Measurements from ENCODE around the gene CEP350. TPM values are rescaled to one million over a fixed set of nuclear protein-coding genes. Genes with fewer than 3 reads are reported as not detected.

The CEP350 gene
- total RNA-seq (2021; ENCODE audit: unreplicated experiment) (27.6 TPM), Bru-seq, nascent RNA (percentile 79 among the genes with signal in this experiment), BruChase-seq, experiment 1, labeled RNA remaining after a 6-hour chase (percentile 77 among the genes with signal in this experiment), BruChase-seq, experiment 2, labeled RNA remaining after a 2-hour chase (percentile 77 among the genes with signal in this experiment)
- polyA plus RNA-seq (2012): 8.1 and 8.4 TPM in 2 replicates
- long read RNA-seq, partial matches to known transcripts: 15 of 31 reads
- long read RNA-seq, other reads (novel, unspliced or antisense): 16 of 31 reads

GRCh38 chr1:179954493-179955286 is at the start of gene CEP350:
CEP350 (plus strand) TSS chr1:179954810; CDS start chr1:179986182, 31,372 bp downstream.
- DNase-seq (ENCODE audit: low read depth, low spot score) (peak; percentile 98), ATAC-seq (peak; percentile 98)
- H3K4me1 ChIP-seq (ENCODE audit: control insufficient read depth in 1 of 2, insufficient read depth in 2 of 2, low read length in 2 of 2): peaks cover 8 to 20% of the 10 kb centered on the region in 2 experiments; a peak in 3 of 4 replicates
- no TSS peak for BruUV-seq (replicated peaks)
- H3K27me3 ChIP-seq (ENCODE audit: insufficient read depth, low read length): no peaks in the 10 kb centered on the region
- no peaks in the 10 kb centered on the region; the same call in 1 of the 2 replicates for H4K20me1 ChIP-seq (ENCODE audit: insufficient read depth)
- H3K36me3 ChIP-seq (ENCODE audit: control insufficient read depth in 1 of 2, insufficient read depth in 2 of 2, low read length in 2 of 2): no peaks in the 10 kb centered on the region
- H3K27ac ChIP-seq (ENCODE audit: low read depth, low read length): peak within 1 kb of the TSS; percentile 79
- CTCF ChIA-PET: no interaction called here
- peak within 1 kb of the TSS; percentile 90 for H2AFZ ChIP-seq (ENCODE audit: low read depth, low read length, poor library complexity, severe bottlenecking)
- peak within 1 kb of the TSS; percentile 87 for H3K9ac ChIP-seq (ENCODE audit: low read length)
- H3K4me3 ChIP-seq (replicated peaks in 1 of 2; ENCODE audit: low read depth in 1 of 2, low read length in 2 of 2): peak within 1 kb of the TSS; percentile 53 to 89
- peak within 1 kb of the TSS; percentile 78 for H3K4me2 ChIP-seq (ENCODE audit: low read length)
- H3K9me2 ChIP-seq (ENCODE audit: insufficient read depth): no peaks in the 10 kb centered on the region
- POLR2A ChIA-PET: no interaction called here
- H3K79me2 ChIP-seq (ENCODE audit: insufficient read depth, low read length): peaks cover 45% of the 10 kb centered on the region
- no peaks in the 10 kb centered on the region for H3K9me3 ChIP-seq (ENCODE audit: control insufficient read depth in 1 of 2, insufficient read depth in 1 of 2, low read depth in 1 of 2, low read length in 2 of 2)
- intact Hi-C loops (cut with micrococcal nuclease): loop anchor here (2.0 to 10.0 kb wide), 3 partner anchors 72 to 250 kb away; partner anchors contain the start of gene TOR1AIP1
- RAD21 ChIA-PET (ENCODE audit: low non-redundant PET in 1 of 2, low total read pairs in 2 of 2, uncharacterized antibody in 2 of 2, unreplicated experiment in 2 of 2): no interaction called here
- peak; percentile 79; the same call in 1 of the 2 replicates for TF ChIP-seq SP1 (IDR thresholded peaks at IDR 0.05; ENCODE audit: low read depth)
- TF ChIP-seq YY1 (IDR thresholded peaks at IDR 0.05; ENCODE audit: extremely low read depth, insufficient replicate concordance, low read depth, low read length): peak; percentile 99
- peak; percentile 90 for TF ChIP-seq SIN3A (IDR thresholded peaks at IDR 0.05; ENCODE audit: low read depth)
- TF ChIP-seq RAD21 (IDR thresholded peaks at IDR 0.05; ENCODE audit: low read depth): no peak
- TF ChIP-seq POLR2AphosphoS5 (IDR thresholded peaks at IDR 0.05; ENCODE audit: low read depth, low read length): peak; percentile 98
- no peak for TF ChIP-seq ELF1 (IDR thresholded peaks at IDR 0.05; ENCODE audit: borderline replicate concordance, low read depth)
- TF ChIP-seq ATF3 (IDR thresholded peaks at IDR 0.05): no peak
- TF ChIP-seq MAX (IDR thresholded peaks at IDR 0.05): peak; percentile 95
- no peak; the same call in 1 of the 2 replicates for TF ChIP-seq FOSL1 (IDR thresholded peaks at IDR 0.05; ENCODE audit: low read depth)
- TF ChIP-seq SRF (IDR thresholded peaks at IDR 0.05; ENCODE audit: low read depth): peak; percentile 67; the same call in 1 of the 2 replicates
- TF ChIP-seq JUND (IDR thresholded peaks at IDR 0.05): peak; percentile 19; the same call in 1 of the 2 replicates
- peak; percentile 100 for TF ChIP-seq CBX3 (IDR thresholded peaks at IDR 0.05; ENCODE audit: low read depth)
- TF ChIP-seq ZBTB33 (IDR thresholded peaks at IDR 0.05; ENCODE audit: extremely low read depth, insufficient replicate concordance, low read length): peak; percentile 98
- TF ChIP-seq EGR1 (IDR thresholded peaks at IDR 0.05; ENCODE audit: low read depth): peak; percentile 81
- peak; percentile 91 for TF ChIP-seq ZFX (IDR thresholded peaks at IDR 0.05)
- peak; percentile 11 for TF ChIP-seq POLR2A (IDR thresholded peaks at IDR 0.05; ENCODE audit: borderline replicate concordance, extremely low read depth, insufficient read depth, insufficient read length)

All from HCT116 (cell line).